ENCODE measurements around the gene OXTR.

The OXTR gene

GRCh38 chr3:8769088-8769822 lies at the start of gene OXTR:
TSS of gene OXTR (minus strand) at chr3:8769613. CDS start at chr3:8768187, 1,426 bp downstream.
- DNase-seq (ENCODE audit: low spot score in 2 of 2) (peak in 1 of 2 donors; percentile 23), ATAC-seq (replicated peaks; ENCODE audit: extremely low read depth, poor library complexity, severe bottlenecking) (peak; percentile 48)
- Mint-ChIP-seq H3K27me3 (peaks cover 21% of the 10 kb centered on the region), H3K4me1 (peaks cover 14% of the 10 kb centered on the region), H3K36me3 (ENCODE audit: insufficient read depth) (no peaks in the 10 kb centered on the region), H3K4me3 (peak within 1 kb of the TSS; percentile 49), H3K27ac (ENCODE audit: low read depth) (no peak within 1 kb of the TSS), H3K9me3 (no peaks in the 10 kb centered on the region)

GRCh38 chr3:8817486-8817885 lies 48.1 kb upstream of the OXTR start:
- H3K4me3 Mint-ChIP-seq, result no peak overlapping the region
- peaks cover 18% of the 10 kb centered on the region for H3K9me3 Mint-ChIP-seq
- ATAC-seq (replicated peaks; ENCODE audit: extremely low read depth, poor library complexity, severe bottlenecking), result no peak
- H3K27me3 Mint-ChIP-seq, result no peaks in the 10 kb centered on the region
- no peaks in the 10 kb centered on the region for H3K36me3 Mint-ChIP-seq (ENCODE audit: insufficient read depth)
- no peaks in the 10 kb centered on the region for H3K4me1 Mint-ChIP-seq
- DNase-seq (ENCODE audit: low spot score in 2 of 2), result no peak
- no peak overlapping the region for H3K27ac Mint-ChIP-seq (ENCODE audit: low read depth)

- DNase-seq (ENCODE audit: low spot score in 2 of 2), result no peak
- H3K4me3 Mint-ChIP-seq, result no peak overlapping the region
- H3K36me3 Mint-ChIP-seq (ENCODE audit: insufficient read depth), result no peaks in the 10 kb centered on the region
- H3K27me3 Mint-ChIP-seq, result no peaks in the 10 kb centered on the region
- H3K9me3 Mint-ChIP-seq, result peaks cover 12% of the 10 kb centered on the region
- H3K4me1 Mint-ChIP-seq, result no peaks in the 10 kb centered on the region
- no peak for ATAC-seq (replicated peaks; ENCODE audit: extremely low read depth, poor library complexity, severe bottlenecking)
- H3K27ac Mint-ChIP-seq (ENCODE audit: low read depth), result no peak overlapping the region
Observed at GRCh38 chr3:8816106-8816505, 46.7 kb upstream of the OXTR start.

DNA sequence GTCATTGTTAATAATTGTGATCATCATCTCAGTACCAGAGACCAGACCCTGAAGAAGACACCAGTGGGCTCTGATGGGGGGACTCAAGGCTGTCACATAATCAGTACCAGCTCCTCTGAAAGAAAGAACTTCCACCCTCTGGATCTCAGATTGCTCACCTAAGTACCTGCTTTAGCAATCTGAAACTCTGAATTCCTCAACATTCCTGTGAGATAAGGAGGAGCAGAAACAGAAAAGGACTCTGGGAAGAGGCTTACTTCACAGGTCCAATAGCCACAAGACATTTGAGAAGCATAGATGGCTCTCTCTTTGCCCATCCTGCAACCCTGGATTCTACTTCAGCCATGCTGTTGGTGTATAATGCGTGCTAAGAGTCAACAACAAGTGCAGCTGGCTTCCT lies 44.0 kb upstream of the OXTR start:
- no peak for ATAC-seq (replicated peaks; ENCODE audit: extremely low read depth, poor library complexity, severe bottlenecking)
- Mint-ChIP-seq H3K9me3 (peaks cover 5% of the 10 kb centered on the region), H3K4me1 (no peaks in the 10 kb centered on the region), H3K27ac (ENCODE audit: low read depth) (no peak overlapping the region), H3K4me3 (no peak overlapping the region), H3K27me3 (no peaks in the 10 kb centered on the region), H3K36me3 (ENCODE audit: insufficient read depth) (no peaks in the 10 kb centered on the region)
- no peak for DNase-seq (ENCODE audit: low spot score in 2 of 2)

DNA sequence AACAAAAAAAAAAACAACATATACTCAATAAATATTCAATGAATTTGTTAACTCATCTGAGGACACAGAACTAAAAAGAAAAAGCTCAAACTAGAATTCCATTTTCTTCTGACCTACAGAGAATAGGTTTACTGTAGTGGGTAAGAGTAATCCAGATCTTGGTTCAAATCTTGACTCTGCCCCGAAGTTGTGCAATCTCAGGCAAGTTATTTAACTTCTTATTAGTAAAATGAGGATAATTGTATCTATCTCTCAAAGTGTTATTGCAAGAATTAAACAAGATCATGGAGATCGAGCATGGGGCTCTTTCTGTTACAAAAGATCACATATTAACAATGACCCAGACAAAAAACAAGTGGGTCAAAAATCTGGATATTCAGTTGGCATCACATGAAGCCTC lies 41.1 kb upstream of the OXTR start:
- H3K4me3 Mint-ChIP-seq, result no peak overlapping the region
- no peaks in the 10 kb centered on the region for H3K27me3 Mint-ChIP-seq
- DNase-seq (ENCODE audit: low spot score in 2 of 2), result no peak
- no peaks in the 10 kb centered on the region for H3K36me3 Mint-ChIP-seq (ENCODE audit: insufficient read depth)
- no peak overlapping the region for H3K27ac Mint-ChIP-seq (ENCODE audit: low read depth)
- H3K4me1 Mint-ChIP-seq, result no peaks in the 10 kb centered on the region
- no peaks in the 10 kb centered on the region for H3K9me3 Mint-ChIP-seq
- no peak for ATAC-seq (replicated peaks; ENCODE audit: extremely low read depth, poor library complexity, severe bottlenecking)

DNA sequence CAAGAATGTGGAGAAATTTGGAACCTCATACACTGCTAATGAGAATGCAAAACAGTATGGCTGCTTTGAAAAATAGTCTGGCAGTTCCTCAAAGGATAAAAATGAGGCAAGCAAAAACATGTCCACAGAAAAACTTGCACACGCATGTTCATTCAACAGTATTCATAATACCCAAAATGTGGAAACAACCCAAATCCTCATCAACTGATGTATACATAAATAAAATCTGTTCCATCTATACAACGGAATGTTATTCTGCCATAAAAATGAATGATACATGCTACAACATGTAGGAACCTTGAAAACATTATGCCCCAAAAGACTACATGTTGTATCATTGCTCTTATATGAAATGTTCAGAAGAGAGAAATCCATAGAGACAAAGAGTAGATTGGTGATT lies 36.4 kb upstream of the OXTR start:
- Mint-ChIP-seq H3K27ac (ENCODE audit: low read depth) (no peak overlapping the region), H3K4me3 (no peak overlapping the region), H3K36me3 (ENCODE audit: insufficient read depth) (no peaks in the 10 kb centered on the region), H3K27me3 (no peaks in the 10 kb centered on the region), H3K4me1 (no peaks in the 10 kb centered on the region), H3K9me3 (peaks cover 4% of the 10 kb centered on the region)
- no peak for DNase-seq (ENCODE audit: low spot score in 2 of 2)
- ATAC-seq (replicated peaks; ENCODE audit: extremely low read depth, poor library complexity, severe bottlenecking), result no peak

GRCh38 chr3:8802256-8802655 lies 32.8 kb upstream of the OXTR start:
- H3K27me3 Mint-ChIP-seq, result no peaks in the 10 kb centered on the region
- H3K27ac Mint-ChIP-seq (ENCODE audit: low read depth), result no peak overlapping the region
- peaks cover 11% of the 10 kb centered on the region for H3K9me3 Mint-ChIP-seq
- no peaks in the 10 kb centered on the region for H3K4me1 Mint-ChIP-seq
- no peak for ATAC-seq (replicated peaks; ENCODE audit: extremely low read depth, poor library complexity, severe bottlenecking)
- H3K4me3 Mint-ChIP-seq, result no peak overlapping the region
- H3K36me3 Mint-ChIP-seq (ENCODE audit: insufficient read depth), result no peaks in the 10 kb centered on the region
- DNase-seq (ENCODE audit: low spot score in 2 of 2), result no peak

- Mint-ChIP-seq H3K27me3 (no peaks in the 10 kb centered on the region), H3K4me3 (no peak overlapping the region), H3K36me3 (ENCODE audit: insufficient read depth) (no peaks in the 10 kb centered on the region), H3K9me3 (peaks cover 11% of the 10 kb centered on the region), H3K4me1 (no peaks in the 10 kb centered on the region), H3K27ac (ENCODE audit: low read depth) (no peak overlapping the region)
- DNase-seq (ENCODE audit: low spot score in 2 of 2) (no peak), ATAC-seq (replicated peaks; ENCODE audit: extremely low read depth, poor library complexity, severe bottlenecking) (no peak)
Observed at GRCh38 chr3:8800016-8800415, 30.6 kb upstream of the OXTR start.

DNA sequence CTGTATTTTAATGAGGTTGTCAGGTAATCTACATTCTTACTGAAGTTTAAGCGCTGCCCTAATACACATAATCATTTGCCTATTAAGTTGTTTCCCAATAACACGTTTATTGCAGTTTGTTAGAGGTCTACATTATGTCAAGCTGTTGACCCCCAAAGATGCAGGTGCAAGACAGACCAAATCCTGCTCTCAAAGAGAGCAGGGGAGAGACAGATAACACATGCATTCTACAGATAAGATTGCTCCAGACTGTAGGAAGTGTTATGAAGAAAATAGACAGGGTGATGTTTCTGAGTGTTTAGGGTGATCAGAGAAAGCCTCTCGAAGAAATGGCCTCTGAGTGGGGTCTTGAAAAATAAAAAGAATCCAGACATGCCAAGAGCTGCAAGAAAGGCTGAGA lies 24.8 kb upstream of the OXTR start:
- Mint-ChIP-seq H3K4me1 (no peaks in the 10 kb centered on the region), H3K36me3 (ENCODE audit: insufficient read depth) (peaks cover 1% of the 10 kb centered on the region), H3K27me3 (no peaks in the 10 kb centered on the region), H3K27ac (ENCODE audit: low read depth) (no peak overlapping the region), H3K9me3 (peaks cover 6% of the 10 kb centered on the region), H3K4me3 (no peak overlapping the region)
- no peak for DNase-seq (ENCODE audit: low spot score in 2 of 2)
- no peak for ATAC-seq (replicated peaks; ENCODE audit: extremely low read depth, poor library complexity, severe bottlenecking)

DNA sequence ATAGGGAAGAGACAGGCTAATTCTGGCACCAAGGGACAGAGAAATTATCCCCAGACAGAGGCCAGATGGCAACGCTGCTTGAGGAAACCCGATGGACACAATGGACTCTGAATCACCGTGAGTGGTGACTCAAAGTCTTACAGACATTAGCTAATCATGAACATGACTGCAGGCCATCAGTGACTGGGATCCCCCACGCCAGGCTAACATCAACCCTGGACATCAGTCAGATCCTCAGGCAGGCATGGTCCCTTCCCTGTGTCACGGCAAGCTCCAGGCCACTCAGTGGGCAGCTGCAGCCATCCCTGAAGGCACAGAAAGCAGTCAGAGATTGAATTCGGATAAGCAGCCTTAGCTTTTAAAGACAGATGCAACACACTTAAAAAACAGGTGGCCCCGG lies 23.8 kb upstream of the OXTR start:
- Mint-ChIP-seq H3K9me3 (peaks cover 11% of the 10 kb centered on the region), H3K4me1 (no peaks in the 10 kb centered on the region), H3K27me3 (no peaks in the 10 kb centered on the region), H3K36me3 (ENCODE audit: insufficient read depth) (peaks cover 1% of the 10 kb centered on the region), H3K4me3 (no peak overlapping the region), H3K27ac (ENCODE audit: low read depth) (no peak overlapping the region)
- DNase-seq (ENCODE audit: low spot score in 2 of 2) (no peak), ATAC-seq (replicated peaks; ENCODE audit: extremely low read depth, poor library complexity, severe bottlenecking) (no peak)

- ATAC-seq (replicated peaks; ENCODE audit: extremely low read depth, poor library complexity, severe bottlenecking), result no peak
Observed at GRCh38 chr3:8790529-8790928, 21.1 kb upstream of the OXTR start.

GRCh38 chr3:8784676-8785435 lies 15.4 kb upstream of the OXTR start:
- H3K36me3 Mint-ChIP-seq (ENCODE audit: insufficient read depth), result no peaks in the 10 kb centered on the region
- H3K27ac Mint-ChIP-seq (ENCODE audit: low read depth), result no peak overlapping the region
- H3K9me3 Mint-ChIP-seq, result peaks cover 11% of the 10 kb centered on the region
- DNase-seq (ENCODE audit: low spot score in 2 of 2) (no peak), ATAC-seq (replicated peaks; ENCODE audit: extremely low read depth, poor library complexity, severe bottlenecking) (no peak)
- H3K4me3 Mint-ChIP-seq, result no peak overlapping the region
- H3K4me1 Mint-ChIP-seq, result no peaks in the 10 kb centered on the region
- H3K27me3 Mint-ChIP-seq, result no peaks in the 10 kb centered on the region

More at GRCh38 chr3:8790529-8790928, 21.1 kb upstream of the OXTR start:
- H3K27me3 Mint-ChIP-seq, result no peaks in the 10 kb centered on the region
- peaks cover 11% of the 10 kb centered on the region for H3K9me3 Mint-ChIP-seq
- DNase-seq (ENCODE audit: low spot score in 2 of 2), result no peak
- H3K36me3 Mint-ChIP-seq (ENCODE audit: insufficient read depth), result peaks cover 1% of the 10 kb centered on the region
- no peak overlapping the region for H3K4me3 Mint-ChIP-seq
- no peak overlapping the region for H3K27ac Mint-ChIP-seq (ENCODE audit: low read depth)
- H3K4me1 Mint-ChIP-seq, result no peaks in the 10 kb centered on the region

DNA sequence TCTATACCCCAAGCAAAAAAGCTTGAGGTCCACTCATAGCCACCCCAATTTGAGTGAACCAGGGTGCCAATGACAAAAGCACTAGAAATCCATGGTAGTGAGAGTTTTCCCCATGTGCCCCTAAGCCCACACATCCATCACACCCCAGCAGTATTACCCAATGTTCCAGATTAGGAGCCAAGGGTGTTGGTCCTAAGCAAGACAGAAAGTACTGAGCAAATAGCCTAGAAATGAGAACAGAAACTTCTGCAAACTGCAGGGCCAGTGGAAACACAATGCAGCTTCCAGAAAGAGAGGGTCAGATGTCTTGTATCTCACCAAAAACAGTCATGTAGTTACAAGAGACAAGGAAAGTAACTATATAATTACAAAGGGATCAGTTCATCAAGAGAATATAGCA lies 10.9 kb upstream of the OXTR start:
- no peaks in the 10 kb centered on the region for H3K4me1 Mint-ChIP-seq
- H3K36me3 Mint-ChIP-seq (ENCODE audit: insufficient read depth), result no peaks in the 10 kb centered on the region

More for the DNA sequence above, 10.9 kb upstream of the OXTR start:
- Mint-ChIP-seq H3K27me3 (peaks cover 20% of the 10 kb centered on the region), H3K27ac (ENCODE audit: low read depth) (no peak overlapping the region), H3K4me3 (no peak overlapping the region), H3K9me3 (no peaks in the 10 kb centered on the region)
- no peak for DNase-seq (ENCODE audit: low spot score in 2 of 2)
- ATAC-seq (replicated peaks; ENCODE audit: extremely low read depth, poor library complexity, severe bottlenecking), result no peak

Data from central memory CD8-positive, alpha-beta T cell (primary cell).